OCI-LY3 (cell line): ENCODE measurements around the gene NEB.

Experiments
- H2AFZ ChIP-seq: fragments of 200-600, 300-600 bp; shearing (Covaris generic); 2 replicates; pipeline ENCODE4 v1.6.0; 2014; ENCODE audit warnings: antibody characterized with exemption, low read depth, low read length
- H3K27ac ChIP-seq: fragments of 200-600, 300-600 bp; sonication (generic); 2 replicates; pipeline ENCODE4 v1.5.1; 2014; ENCODE audit warnings: mild to moderate bottlenecking, low read length, moderate library complexity, mixed read lengths
- H3K27me3 ChIP-seq: fragments of 200-600, 300-600 bp; sonication (generic); 2 replicates; pipeline ENCODE4 v1.6.1; 2014; ENCODE audit warnings: low read depth, low read length, mixed read lengths
- H3K36me3 ChIP-seq: fragments of 200-600, 300-600 bp; sonication (generic); replicated peaks from 2 replicates; pipeline ENCODE3; 2014; ENCODE audit warnings: low read depth, low read length, mixed read lengths
- H3K4me1 ChIP-seq: fragments of 300-600, 200-600 bp; sonication (generic); 2 replicates; pipeline ENCODE4 v1.6.1; 2014; ENCODE audit warnings: low read length, mixed read lengths
- H3K4me2 ChIP-seq: fragments of 200-600, 300-600 bp; sonication (generic); 2 replicates; pipeline ENCODE4 v1.6.1; 2014; ENCODE audit warnings: low read length, mixed read lengths
- H3K4me3 ChIP-seq: fragments of 300-600, 200-600 bp; sonication (generic); 2 replicates; pipeline ENCODE4 v1.5.1; 2014; ENCODE audit warnings: antibody characterized with exemption, mild to moderate bottlenecking, low read length, moderate library complexity
- H3K79me2 ChIP-seq: fragments of 300-600, 200-600 bp; shearing (Covaris generic); 2 replicates; pipeline ENCODE4 v1.6.1; 2014; ENCODE audit warnings: mild to moderate bottlenecking, low read length, mixed read lengths
- H3K9ac ChIP-seq: fragments of 300-600, 200-600 bp; shearing (Covaris generic); 2 replicates; pipeline ENCODE4 v1.6.0; 2014; ENCODE audit warnings: mild to moderate bottlenecking, low read length, moderate library complexity
- H3K9me3 ChIP-seq: fragments of 200-600, 300-600 bp; shearing (Covaris generic); 2 replicates; pipeline ENCODE4 v1.6.1; 2014; ENCODE audit warnings: low read length, mixed read lengths; ENCODE audit not compliant: insufficient read depth
- H4K20me1 ChIP-seq: fragments of 200-600, 300-600 bp; sonication (generic); 2 replicates; pipeline ENCODE4 v1.6.1; 2016; ENCODE audit warnings: low read length, mixed read lengths; ENCODE audit not compliant: insufficient read depth
- EZH2phosphoT487 ChIP-seq: fragments of 200-600 bp; shearing (Covaris generic); IDR thresholded peaks from 2 replicates; pipeline ENCODE4 v1.6.1; 2018; ENCODE audit warnings: antibody characterized with exemption, mixed run types, low read depth
- TF ChIP-seq, protein P1 (sequence below): fragments of 200-600, 300-600 bp; sonication (generic); IDR thresholded peaks from 2 replicates; pipeline ENCODE4 v1.5.1; 2014; ENCODE audit warnings: antibody characterized with exemption, low read length, low read depth

The NEB gene

DNA sequence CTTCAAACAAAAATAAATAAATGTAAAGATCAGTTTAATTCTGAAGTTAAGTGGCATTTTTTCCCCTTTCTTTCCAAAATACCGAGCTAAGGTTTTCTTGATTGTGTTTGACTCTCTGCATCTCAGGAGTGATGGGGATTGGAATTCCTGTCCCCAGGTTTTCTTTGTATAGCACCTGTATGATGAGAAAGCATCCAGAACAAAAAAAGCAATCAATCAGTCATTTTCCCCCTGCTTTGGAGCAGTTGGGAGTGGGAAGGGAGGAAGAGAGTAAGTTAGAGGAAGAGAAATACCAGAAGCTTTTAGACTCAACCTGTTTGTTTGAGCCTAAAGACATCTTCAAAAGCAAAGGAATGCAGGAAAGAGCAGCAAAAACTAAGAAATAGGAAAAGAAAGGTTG, 236.1 kb downstream of the NEB start:
- H3K9me3 ChIP-seq = no peaks in the 10 kb centered on the region
- no peaks in the 10 kb centered on the region for H3K4me1 ChIP-seq
- no peak overlapping the region for H3K4me2 ChIP-seq
- H3K27me3 ChIP-seq = no peaks in the 10 kb centered on the region
- no peak overlapping the region for H3K9ac ChIP-seq
- TF ChIP-seq EZH2phosphoT487 = no peak
- TF ChIP-seq, protein P1, sequence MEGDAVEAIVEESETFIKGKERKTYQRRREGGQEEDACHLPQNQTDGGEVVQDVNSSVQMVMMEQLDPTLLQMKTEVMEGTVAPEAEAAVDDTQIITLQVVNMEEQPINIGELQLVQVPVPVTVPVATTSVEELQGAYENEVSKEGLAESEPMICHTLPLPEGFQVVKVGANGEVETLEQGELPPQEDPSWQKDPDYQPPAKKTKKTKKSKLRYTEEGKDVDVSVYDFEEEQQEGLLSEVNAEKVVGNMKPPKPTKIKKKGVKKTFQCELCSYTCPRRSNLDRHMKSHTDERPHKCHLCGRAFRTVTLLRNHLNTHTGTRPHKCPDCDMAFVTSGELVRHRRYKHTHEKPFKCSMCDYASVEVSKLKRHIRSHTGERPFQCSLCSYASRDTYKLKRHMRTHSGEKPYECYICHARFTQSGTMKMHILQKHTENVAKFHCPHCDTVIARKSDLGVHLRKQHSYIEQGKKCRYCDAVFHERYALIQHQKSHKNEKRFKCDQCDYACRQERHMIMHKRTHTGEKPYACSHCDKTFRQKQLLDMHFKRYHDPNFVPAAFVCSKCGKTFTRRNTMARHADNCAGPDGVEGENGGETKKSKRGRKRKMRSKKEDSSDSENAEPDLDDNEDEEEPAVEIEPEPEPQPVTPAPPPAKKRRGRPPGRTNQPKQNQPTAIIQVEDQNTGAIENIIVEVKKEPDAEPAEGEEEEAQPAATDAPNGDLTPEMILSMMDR = no peak
- no peak overlapping the region for H3K4me3 ChIP-seq
- H3K27ac ChIP-seq = no peak overlapping the region
- H4K20me1 ChIP-seq = no peaks in the 10 kb centered on the region
- H3K36me3 ChIP-seq = peaks cover 3% of the 10 kb centered on the region
- H2AFZ ChIP-seq = no peak overlapping the region
- H3K79me2 ChIP-seq = no peaks in the 10 kb centered on the region

DNA sequence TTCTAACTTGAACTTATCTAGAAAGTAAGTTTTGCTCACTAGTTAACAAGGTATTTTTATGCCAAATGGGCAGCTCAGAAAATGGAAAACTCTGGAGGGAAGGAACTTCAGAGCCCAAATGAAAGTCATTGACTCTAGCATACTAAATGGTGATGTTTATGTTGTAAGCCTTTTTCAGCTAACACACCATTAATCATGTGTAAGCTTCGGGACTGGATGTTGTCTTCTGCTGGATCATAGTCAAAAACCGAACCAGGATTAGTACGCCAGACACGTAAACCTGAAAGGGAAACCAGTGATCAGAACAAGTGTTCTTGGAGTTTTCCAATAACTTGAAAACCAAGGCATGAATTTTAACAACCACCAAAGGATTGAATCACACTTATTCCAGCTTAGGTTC, 242.8 kb downstream of the NEB start:
- H3K27ac ChIP-seq = no peak overlapping the region
- H4K20me1 ChIP-seq = no peaks in the 10 kb centered on the region
- no peak overlapping the region for H3K4me3 ChIP-seq
- no peak for TF ChIP-seq EZH2phosphoT487
- TF ChIP-seq, protein P1 = no peak
- H3K4me1 ChIP-seq = no peaks in the 10 kb centered on the region
- H3K4me2 ChIP-seq = no peak overlapping the region
- H2AFZ ChIP-seq = no peak overlapping the region
- H3K27me3 ChIP-seq = no peaks in the 10 kb centered on the region
- H3K79me2 ChIP-seq = no peaks in the 10 kb centered on the region
- H3K36me3 ChIP-seq = peaks cover 14% of the 10 kb centered on the region
- H3K9ac ChIP-seq = no peak overlapping the region
- no peaks in the 10 kb centered on the region for H3K9me3 ChIP-seq

DNA sequence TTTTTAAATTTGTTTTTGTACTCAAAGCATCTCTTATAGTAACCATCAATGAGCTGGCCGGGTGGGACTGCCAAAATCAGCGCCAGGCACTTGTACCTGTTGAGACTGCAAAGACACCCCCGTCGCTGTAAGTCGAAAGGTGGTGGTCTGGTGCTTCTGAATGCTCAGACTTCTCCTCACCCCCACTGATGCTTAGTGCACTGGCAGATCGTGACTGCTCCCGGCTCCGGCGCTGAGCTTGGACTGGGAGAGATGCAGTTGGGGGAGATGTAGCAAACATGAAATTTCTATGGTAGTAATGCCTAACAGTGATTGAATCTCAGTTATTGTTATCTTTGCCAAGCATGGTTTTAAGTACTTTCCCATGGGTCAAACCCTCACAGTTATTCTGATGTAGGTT, 244.0 kb downstream of the NEB start:
- H3K4me3 ChIP-seq = no peak overlapping the region
- peaks cover 25% of the 10 kb centered on the region for H3K36me3 ChIP-seq
- H3K79me2 ChIP-seq = no peaks in the 10 kb centered on the region
- H4K20me1 ChIP-seq = no peaks in the 10 kb centered on the region
- H3K4me1 ChIP-seq = no peaks in the 10 kb centered on the region
- H3K27me3 ChIP-seq = no peaks in the 10 kb centered on the region
- H3K27ac ChIP-seq = no peak overlapping the region
- TF ChIP-seq EZH2phosphoT487 = no peak
- TF ChIP-seq, protein P1 = no peak
- H3K9ac ChIP-seq = no peak overlapping the region
- no peaks in the 10 kb centered on the region for H3K9me3 ChIP-seq
- no peak overlapping the region for H2AFZ ChIP-seq
- no peak overlapping the region for H3K4me2 ChIP-seq

GRCh38 chr2:151486053-151486452, 248.2 kb downstream of the NEB start:
- H3K9ac ChIP-seq = no peak overlapping the region
- no peaks in the 10 kb centered on the region for H3K79me2 ChIP-seq
- no peaks in the 10 kb centered on the region for H3K27me3 ChIP-seq
- H3K27ac ChIP-seq = no peak overlapping the region
- H3K4me3 ChIP-seq = no peak overlapping the region
- TF ChIP-seq, protein P1 = no peak
- TF ChIP-seq EZH2phosphoT487 = no peak
- no peak overlapping the region for H3K4me2 ChIP-seq
- H4K20me1 ChIP-seq = no peaks in the 10 kb centered on the region
- H3K4me1 ChIP-seq = no peaks in the 10 kb centered on the region; the same call in 1 of the 2 replicates
- no peaks in the 10 kb centered on the region for H3K9me3 ChIP-seq
- H3K36me3 ChIP-seq = peaks cover 32% of the 10 kb centered on the region
- H2AFZ ChIP-seq = no peak overlapping the region
